Activated naive CD4-positive, alpha-beta T cell treated with anti-CD3 and anti-CD28 coated beads, Interleukin-2, amount 50 U/mL, for 24 hours (primary cell): ENCODE measurements around the gene HAUS3.

Experiments used
- H3K27ac Mint-ChIP-seq: one replicate; pipeline ENCODE4 v1.8.0; 2021; ENCODE audit warnings: mild to moderate bottlenecking, mixed read lengths
- H3K27me3 Mint-ChIP-seq: one replicate; pipeline ENCODE4 v1.8.0; 2021; ENCODE audit warnings: mixed read lengths
- H3K36me3 Mint-ChIP-seq: one replicate; pipeline ENCODE4 v1.8.0; 2021; ENCODE audit warnings: mixed read lengths
- H3K4me1 Mint-ChIP-seq: one replicate; pipeline ENCODE4 v1.8.0; 2021; ENCODE audit warnings: mixed read lengths
- H3K4me3 Mint-ChIP-seq: one replicate; pipeline ENCODE4 v1.8.0; 2021; ENCODE audit warnings: mild to moderate bottlenecking, mixed read lengths
- H3K9me3 Mint-ChIP-seq: one replicate; pipeline ENCODE4 v1.8.0; 2021; ENCODE audit warnings: mixed read lengths

The HAUS3 gene

DNA sequence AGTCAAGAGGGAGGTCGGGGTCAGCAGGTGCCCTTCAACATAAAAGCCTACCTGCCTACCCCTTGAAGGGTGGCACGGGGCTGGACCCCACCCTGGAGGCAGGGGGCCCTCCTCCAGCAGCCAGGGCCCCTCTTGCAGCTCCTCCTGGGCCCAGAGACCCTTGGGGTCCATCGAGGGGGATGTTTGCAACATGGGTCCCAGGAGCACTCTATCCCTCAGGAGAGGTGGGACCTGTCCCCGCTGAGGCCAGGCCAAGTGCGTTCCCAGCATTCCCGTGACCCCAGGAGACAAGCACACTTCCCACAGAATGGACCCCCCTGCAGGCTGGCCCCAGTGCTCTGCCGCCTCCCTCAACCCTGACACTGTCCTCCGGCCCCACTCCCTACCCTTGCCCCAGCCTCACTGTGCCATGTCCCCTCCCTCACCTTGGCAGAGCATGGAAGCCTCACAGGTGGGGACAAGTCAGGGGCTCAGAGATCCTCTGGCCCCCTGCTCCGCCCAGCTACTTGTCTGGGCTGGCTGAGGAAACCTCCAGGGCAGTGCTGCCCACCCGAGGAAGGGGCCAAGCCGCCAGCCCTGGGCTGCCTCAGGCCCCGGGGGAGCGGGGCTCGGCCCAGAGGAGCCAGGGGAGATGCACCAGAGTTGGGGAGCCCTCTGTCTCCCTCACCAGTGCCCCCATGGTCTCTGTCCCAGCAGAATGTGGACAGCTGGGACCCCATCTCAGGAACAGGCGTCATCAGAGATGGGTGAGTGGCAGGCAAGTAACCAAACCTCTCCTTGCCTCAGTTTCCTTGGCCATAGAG is 17.8 kb upstream of the HAUS3 start:
- H3K36me3 Mint-ChIP-seq: no peaks in the 10 kb centered on the region
- peak overlapping the region; percentile 44 for H3K4me3 Mint-ChIP-seq
- H3K9me3 Mint-ChIP-seq: no peaks in the 10 kb centered on the region
- peaks cover 4% of the 10 kb centered on the region for H3K4me1 Mint-ChIP-seq
- no peaks in the 10 kb centered on the region for H3K27me3 Mint-ChIP-seq
- H3K27ac Mint-ChIP-seq: no peak overlapping the region

- peaks cover 10% of the 10 kb centered on the region for H3K4me1 Mint-ChIP-seq
- H3K27me3 Mint-ChIP-seq: no peaks in the 10 kb centered on the region
- H3K36me3 Mint-ChIP-seq: no peaks in the 10 kb centered on the region
- H3K4me3 Mint-ChIP-seq: no peak overlapping the region
- H3K27ac Mint-ChIP-seq: no peak overlapping the region
- H3K9me3 Mint-ChIP-seq: no peaks in the 10 kb centered on the region
Measured at GRCh38 chr4:2259036-2259540, 17.2 kb upstream of the HAUS3 start.

DNA sequence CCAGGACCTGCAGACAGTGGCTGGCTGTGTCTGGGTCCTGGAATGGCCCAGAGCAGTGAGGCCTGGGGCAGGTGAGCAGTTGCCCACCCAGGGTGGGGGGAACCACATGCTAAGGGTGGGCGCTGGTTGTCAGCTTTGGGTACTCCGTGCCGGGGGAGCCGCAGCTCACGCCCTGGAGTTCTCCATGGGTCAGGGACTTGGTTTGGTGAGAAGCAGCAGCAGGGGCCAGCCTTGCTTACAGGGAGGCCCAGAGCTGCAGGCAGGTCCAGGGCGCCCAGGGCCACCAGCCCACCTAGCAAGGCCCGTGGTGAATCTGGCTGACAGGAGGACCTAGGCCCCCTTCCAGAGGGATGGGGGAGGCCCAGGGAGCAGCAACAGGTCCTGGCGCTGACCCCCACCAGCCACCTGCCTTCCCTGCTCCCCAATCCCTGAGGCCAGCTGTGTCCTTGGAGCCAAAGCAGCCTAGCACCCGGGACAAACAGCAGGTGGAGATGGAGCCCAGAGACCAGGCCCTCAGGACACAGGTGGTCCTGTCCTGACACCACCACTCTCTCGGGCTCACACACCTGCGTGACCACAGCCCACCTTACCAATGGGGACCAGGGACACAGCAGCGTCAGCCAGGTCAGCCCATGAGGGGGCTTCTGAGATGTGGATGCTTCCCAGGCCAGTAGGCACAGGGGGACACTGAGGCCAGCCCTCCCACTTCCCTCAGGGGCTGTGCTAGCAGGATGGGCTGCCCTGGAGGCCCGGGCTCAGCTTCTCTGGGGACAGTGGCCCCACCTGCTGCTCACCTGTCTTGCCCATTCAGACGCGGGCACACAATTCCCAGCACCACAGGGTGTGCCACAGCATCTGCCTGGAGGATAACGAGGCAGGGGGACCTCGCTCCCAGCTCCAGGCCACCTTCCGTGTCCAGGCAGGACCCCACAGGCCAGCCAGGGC is 16.4 kb upstream of the HAUS3 start:
- H3K4me1 Mint-ChIP-seq: peaks cover 10% of the 10 kb centered on the region
- no peak overlapping the region for H3K4me3 Mint-ChIP-seq
- H3K27ac Mint-ChIP-seq: no peak overlapping the region
- H3K9me3 Mint-ChIP-seq: no peaks in the 10 kb centered on the region
- no peaks in the 10 kb centered on the region for H3K27me3 Mint-ChIP-seq
- H3K36me3 Mint-ChIP-seq: no peaks in the 10 kb centered on the region

DNA sequence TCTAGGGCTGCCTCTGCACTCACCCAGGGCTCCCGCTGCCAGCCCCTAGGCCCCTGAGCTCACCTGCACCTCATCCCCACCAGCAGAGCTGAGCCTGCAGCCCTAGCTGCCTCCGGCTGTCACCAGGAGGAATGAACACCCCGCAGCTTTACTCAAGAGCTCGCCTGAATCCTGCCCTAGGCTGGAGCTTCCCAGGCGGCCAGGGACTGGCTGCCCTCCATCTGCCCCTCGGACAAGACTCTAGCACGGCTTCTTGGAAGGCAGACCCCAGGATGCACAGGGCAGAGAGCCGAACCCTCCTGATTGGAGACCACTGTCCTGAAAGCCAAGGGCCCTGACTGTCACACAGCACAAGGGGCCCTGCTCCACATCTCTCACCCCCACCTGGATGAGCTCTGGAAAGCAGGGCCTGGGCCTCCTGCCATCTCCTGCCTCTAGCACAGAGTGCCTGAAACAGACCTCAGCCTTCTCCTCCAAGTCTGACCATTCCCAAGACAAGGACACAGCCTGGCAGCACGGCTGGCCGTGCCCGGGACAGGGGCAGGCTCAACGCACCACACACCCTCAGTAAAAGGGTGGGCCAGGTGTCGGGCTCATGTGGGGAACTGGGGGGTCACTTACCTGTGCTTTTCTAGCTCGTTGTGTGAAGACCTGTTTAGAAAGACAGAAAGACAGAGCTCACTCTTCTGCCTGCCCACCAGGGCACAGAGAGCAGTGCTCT is 15.6 kb upstream of the HAUS3 start:
- H3K9me3 Mint-ChIP-seq: no peaks in the 10 kb centered on the region
- H3K27ac Mint-ChIP-seq: no peak overlapping the region
- H3K4me1 Mint-ChIP-seq: peaks cover 10% of the 10 kb centered on the region
- H3K4me3 Mint-ChIP-seq: no peak overlapping the region
- H3K36me3 Mint-ChIP-seq: no peaks in the 10 kb centered on the region
- no peaks in the 10 kb centered on the region for H3K27me3 Mint-ChIP-seq

GRCh38 chr4:2256781-2257191 is 14.9 kb upstream of the HAUS3 start:
- Mint-ChIP-seq H3K4me3 (no peak overlapping the region), H3K36me3 (no peaks in the 10 kb centered on the region), H3K27ac (no peak overlapping the region), H3K4me1 (peaks cover 10% of the 10 kb centered on the region), H3K27me3 (no peaks in the 10 kb centered on the region), H3K9me3 (no peaks in the 10 kb centered on the region)

DNA sequence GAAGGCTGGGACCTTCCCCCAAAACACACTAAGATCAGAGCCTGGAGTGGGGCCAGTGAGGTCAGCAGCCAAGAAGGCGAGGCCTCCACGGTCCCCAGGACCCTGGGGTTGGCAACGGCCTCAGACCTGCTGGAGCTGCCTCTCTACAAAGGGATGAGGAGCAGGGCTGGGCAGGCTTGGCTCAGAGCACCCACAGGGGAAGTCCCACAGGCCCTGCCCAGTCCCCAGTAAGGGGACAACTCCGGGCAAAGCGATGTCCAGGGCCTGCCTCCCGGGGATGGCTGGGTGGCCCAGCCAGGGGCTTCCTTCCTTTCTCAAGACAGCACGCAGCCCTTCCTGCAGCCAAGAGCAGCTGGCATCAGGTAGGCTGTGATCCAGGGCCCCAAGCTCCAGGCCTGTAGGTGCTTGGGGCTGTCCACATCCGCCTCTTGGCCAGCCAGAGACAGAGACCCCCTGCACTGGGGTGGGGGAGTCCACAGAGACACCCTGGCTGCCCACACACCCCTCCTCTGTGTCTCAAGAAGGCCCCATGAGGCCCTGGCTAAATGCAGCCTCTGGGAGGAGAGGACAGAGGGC is 14.3 kb upstream of the HAUS3 start:
- H3K4me3 Mint-ChIP-seq: no peak overlapping the region
- H3K27ac Mint-ChIP-seq: no peak overlapping the region

DNA sequence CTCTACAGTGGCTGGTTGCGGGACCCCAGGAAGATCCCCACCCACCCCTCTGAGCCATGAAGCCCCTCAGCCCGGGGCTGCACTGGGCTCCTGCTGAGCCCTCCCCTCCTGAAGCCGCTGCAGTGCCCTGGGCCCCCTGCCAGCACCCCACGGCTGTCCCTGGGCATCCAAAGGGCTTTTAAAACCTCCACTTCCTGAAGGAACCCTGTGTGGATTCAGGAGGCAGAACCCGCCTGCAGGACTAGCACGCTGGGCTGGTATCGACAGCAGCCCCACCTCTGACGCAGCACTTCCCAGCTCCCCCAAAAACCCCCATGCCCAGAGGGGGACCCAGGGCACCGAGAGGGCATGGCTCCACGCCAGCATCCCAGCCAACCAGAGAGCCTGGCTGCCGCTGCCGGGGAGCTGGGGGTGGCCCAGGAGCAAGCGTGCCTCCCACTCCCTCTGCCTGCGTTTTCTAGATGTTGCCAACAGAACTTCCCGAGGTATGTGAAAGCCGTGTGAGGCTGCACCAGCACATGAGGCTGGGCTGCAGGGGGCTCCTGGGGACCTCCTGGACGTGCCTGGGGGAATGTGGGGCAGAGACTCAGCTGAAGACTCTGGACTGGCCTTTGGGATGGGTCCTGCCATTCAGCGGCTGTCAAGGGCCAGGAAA is 13.7 kb upstream of the HAUS3 start:
- H3K9me3 Mint-ChIP-seq: no peaks in the 10 kb centered on the region
- H3K27ac Mint-ChIP-seq: no peak overlapping the region
- no peak overlapping the region for H3K4me3 Mint-ChIP-seq

More for the DNA sequence above, 14.3 kb upstream of the HAUS3 start:
- H3K9me3 Mint-ChIP-seq: no peaks in the 10 kb centered on the region
- no peaks in the 10 kb centered on the region for H3K27me3 Mint-ChIP-seq
- peaks cover 10% of the 10 kb centered on the region for H3K4me1 Mint-ChIP-seq
- H3K36me3 Mint-ChIP-seq: no peaks in the 10 kb centered on the region

GRCh38 chr4:2254665-2255500 is 13.0 kb upstream of the HAUS3 start:
- Mint-ChIP-seq H3K27me3 (no peaks in the 10 kb centered on the region), H3K4me3 (no peak overlapping the region), H3K4me1 (peaks cover 6% of the 10 kb centered on the region), H3K9me3 (no peaks in the 10 kb centered on the region), H3K36me3 (no peaks in the 10 kb centered on the region), H3K27ac (no peak overlapping the region)

More for the DNA sequence above, 13.7 kb upstream of the HAUS3 start:
- no peaks in the 10 kb centered on the region for H3K27me3 Mint-ChIP-seq
- no peaks in the 10 kb centered on the region for H3K36me3 Mint-ChIP-seq
- H3K4me1 Mint-ChIP-seq: peaks cover 10% of the 10 kb centered on the region

DNA sequence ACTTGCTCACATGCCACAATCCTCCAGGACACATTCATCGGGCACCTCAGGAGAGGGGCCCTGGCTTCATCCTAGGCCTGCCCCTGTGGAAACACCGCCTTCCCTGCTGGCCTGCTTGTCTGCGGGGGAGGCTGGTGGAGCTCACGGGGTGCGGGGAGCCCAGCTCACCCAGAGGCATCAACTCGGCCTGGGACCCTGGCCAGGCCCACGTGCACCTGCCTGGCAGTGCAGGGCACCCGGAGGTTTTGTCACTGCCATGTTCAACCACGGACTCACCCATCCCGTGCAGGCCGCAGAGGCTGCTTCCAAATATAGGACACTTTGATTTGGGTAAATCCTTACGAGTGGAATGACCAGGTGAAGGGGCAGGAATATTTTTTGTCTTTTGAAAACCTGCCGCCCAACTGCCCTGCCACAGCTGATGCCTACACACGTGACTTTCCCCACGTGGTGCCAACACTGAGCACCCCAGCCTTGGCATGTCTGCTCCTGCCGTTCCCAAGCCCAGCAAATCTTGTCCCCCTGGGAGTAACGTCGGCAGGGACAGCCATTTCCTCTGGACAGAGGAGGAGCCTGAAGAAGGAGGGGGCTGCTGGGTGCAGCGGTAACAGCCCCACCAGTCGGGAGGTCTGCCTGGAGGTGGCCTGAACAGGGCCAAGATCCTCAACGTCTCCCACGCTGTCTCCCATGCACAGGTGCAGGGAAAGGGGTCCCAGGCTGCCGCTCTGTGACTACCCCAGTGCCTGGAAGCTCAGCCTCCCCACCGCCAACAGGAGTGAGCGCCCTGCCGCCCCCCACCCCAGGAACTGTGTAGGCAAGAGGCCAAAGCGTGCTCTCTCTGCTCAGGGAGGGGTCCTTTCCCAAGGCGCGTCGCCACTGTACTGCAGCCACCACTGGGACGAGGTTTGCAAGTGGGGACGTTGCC is 11.5 kb upstream of the HAUS3 start:
- peaks cover 6% of the 10 kb centered on the region for H3K4me1 Mint-ChIP-seq
- H3K36me3 Mint-ChIP-seq: no peaks in the 10 kb centered on the region
- H3K9me3 Mint-ChIP-seq: no peaks in the 10 kb centered on the region
- H3K27ac Mint-ChIP-seq: no peak overlapping the region
- no peak overlapping the region for H3K4me3 Mint-ChIP-seq
- no peaks in the 10 kb centered on the region for H3K27me3 Mint-ChIP-seq

- H3K27ac Mint-ChIP-seq: no peak overlapping the region
- H3K4me1 Mint-ChIP-seq: peaks cover 6% of the 10 kb centered on the region
- no peak overlapping the region for H3K4me3 Mint-ChIP-seq
- no peaks in the 10 kb centered on the region for H3K9me3 Mint-ChIP-seq
- no peaks in the 10 kb centered on the region for H3K27me3 Mint-ChIP-seq
- H3K36me3 Mint-ChIP-seq: no peaks in the 10 kb centered on the region
Measured at GRCh38 chr4:2252530-2253091, 10.7 kb upstream of the HAUS3 start.

DNA sequence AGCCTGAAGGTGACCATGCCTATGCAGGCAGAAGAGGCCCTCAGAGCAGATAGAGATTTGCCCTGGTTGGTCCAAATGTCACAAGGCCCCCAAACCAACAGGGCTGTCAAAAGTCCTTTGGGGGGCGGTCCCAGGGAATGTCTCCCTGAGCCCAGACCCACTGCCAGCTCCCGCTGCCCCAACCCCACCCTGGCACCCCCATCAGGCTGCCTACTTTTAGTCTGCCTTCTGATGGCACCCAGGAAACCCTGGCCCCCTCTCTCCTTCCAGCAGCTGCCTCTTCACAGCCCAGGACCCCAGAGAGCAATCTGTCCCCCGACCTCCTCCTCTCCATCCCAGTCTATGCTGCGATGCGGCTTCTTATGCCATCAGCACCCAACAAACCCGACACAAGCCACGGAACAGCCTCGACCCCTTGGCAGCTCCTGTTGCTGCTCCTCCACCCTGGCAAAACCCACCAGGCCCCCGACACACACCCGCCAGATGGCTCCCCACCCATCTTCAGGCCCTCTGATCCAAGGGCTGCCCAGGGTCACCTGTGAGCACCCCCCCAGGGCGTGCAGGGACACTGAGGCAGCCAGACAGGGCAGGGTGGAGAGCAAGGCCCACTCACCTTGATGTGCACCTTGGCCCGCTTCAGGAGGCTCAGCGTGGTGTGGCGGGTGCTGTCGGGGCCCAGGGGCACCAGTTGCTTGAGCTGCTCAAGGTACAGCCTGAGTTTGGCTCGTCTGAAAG is 10.0 kb upstream of the HAUS3 start:
- H3K27me3 Mint-ChIP-seq: no peaks in the 10 kb centered on the region
- H3K4me3 Mint-ChIP-seq: no peak overlapping the region
- peaks cover 6% of the 10 kb centered on the region for H3K4me1 Mint-ChIP-seq
- H3K9me3 Mint-ChIP-seq: no peaks in the 10 kb centered on the region
- no peaks in the 10 kb centered on the region for H3K36me3 Mint-ChIP-seq
- H3K27ac Mint-ChIP-seq: peak overlapping the region; percentile 12

GRCh38 chr4:2251073-2251794 is 9.3 kb upstream of the HAUS3 start:
- Mint-ChIP-seq H3K27ac (peak overlapping the region; percentile 12), H3K9me3 (no peaks in the 10 kb centered on the region), H3K4me1 (peaks cover 6% of the 10 kb centered on the region), H3K4me3 (no peak overlapping the region), H3K27me3 (no peaks in the 10 kb centered on the region), H3K36me3 (no peaks in the 10 kb centered on the region)
